H1 (cell line): Measurements from ENCODE around the gene CAMKMT. TPM values are rescaled to one million over a fixed set of nuclear protein-coding genes. Genes with fewer than 3 reads are reported as not detected.

Experiments
- BRCA1 ChIP-seq: IDR thresholded peaks from 2 replicates; pipeline ENCODE4 v1.6.1; 2012; ENCODE audit warnings: low read depth, low read length, improper control_type of control experiment
- CREB1 ChIP-seq: IDR thresholded peaks from 2 replicates; pipeline ENCODE4 v1.6.1; 2012; ENCODE audit warnings: inconsistent platforms
- EGR1 ChIP-seq: IDR thresholded peaks from 2 replicates; pipeline ENCODE4 v1.6.1; 2011; ENCODE audit warnings: low read depth, low read length, borderline replicate concordance
- HDAC6 ChIP-seq: IDR thresholded peaks from one replicate; pipeline ENCODE4 v1.7.1; 2012; ENCODE audit warnings: low read depth, mild to moderate bottlenecking, inconsistent platforms, low read length, moderate library complexity
- RAD21 ChIP-seq, 2 experiments: IDR thresholded peaks in 1 of 2; conservative IDR thresholded peaks in 1 of 2; 2 replicates each; pipeline ENCODE4 v1.6.1; 2011; ENCODE audit warnings: low read depth in 2 of 2, low read length in 2 of 2, improper control_type of control experiment in 1 of 2, inconsistent platforms in 1 of 2, mild to moderate bottlenecking in 1 of 2, moderate library complexity in 1 of 2
- RXRA ChIP-seq: IDR thresholded peaks from 2 replicates; pipeline ENCODE4 v1.6.1; 2011; ENCODE audit warnings: low read depth, mild to moderate bottlenecking, low read length, moderate library complexity; ENCODE audit not compliant: insufficient read depth
- TAF1 ChIP-seq: IDR thresholded peaks from 2 replicates; pipeline ENCODE4 v1.6.1; 2011; ENCODE audit warnings: mild to moderate bottlenecking, low read depth, low read length
- polyA plus RNA-seq, 7 experiments: library from polyadenylated mRNA; depleted of rRNA in 3 of 7; stranded (reverse) in 5 of 7; unstranded in 2 of 7; fragments of >200 nt in 5 of 7; fragments of 200-250 nt in 2 of 7; gene quantifications; 1 replicate in 5 of 7; 2 replicates in 1 of 7; 4 replicates in 1 of 7; pipeline versions ENCODE4 v1.2.1 to v1.2.3, GENCODE V29; 2011 to 2013; ENCODE audit warnings: missing spikeins in 2 of 7, mixed read lengths in 2 of 7
- total RNA-seq: library from RNA; stranded (reverse); fragmentation: NEBNext Ultra II Directional; extraction: Animal tissue kit (Norgen Biotek cat#: 25700); gene quantifications from 2 replicates; pipeline ENCODE4 v1.2.1, GENCODE V29; 2021

The CAMKMT gene
- total and polyA plus RNA-seq, 2 of the 8 experiments (the other 6 are each of a cell fraction or from before 2014, with no cell fraction given): 14.7 to 22.4 TPM

- TF ChIP-seq RAD21 (IDR thresholded peaks at IDR 0.05 in 1 of 2, conservative IDR thresholded peaks at IDR 0.05 in 1 of 2; ENCODE audit: low read depth in 2 of 2, low read length in 2 of 2) (no peak; a peak in 1 of 4 replicates), CREB1 (no peak), RXRA (no peak), HDAC6 (no peak), TAF1 (no peak), BRCA1 (no peak), EGR1 (no peak)
Observed at GRCh38 chr2:44810892-44811530, 449.3 kb downstream of the CAMKMT start (continued).
